T-helper 1 cell treated with Interleukin-12 subunit alpha and Interleukin-12 subunit beta and Interleukin-4 antibody, amounts not matched to agents 30 μg/mL and 1 μg/mL, for 36 hours (primary cell): ENCODE results near the gene PNMA8A.
"Not testable (repeated sequence)": the region's sequence is repeated elsewhere in the genome, so short reads cannot be mapped to it uniquely, and the experiment has no call there.

Source experiments
- H3K27ac Mint-ChIP-seq: one replicate; pipeline ENCODE4 v1.8.0; 2021; ENCODE audit warnings: mild to moderate bottlenecking, mixed read lengths
- H3K27me3 Mint-ChIP-seq: one replicate; pipeline ENCODE4 v1.8.0; 2021; ENCODE audit warnings: low read depth, mixed read lengths
- H3K36me3 Mint-ChIP-seq: one replicate; pipeline ENCODE4 v1.8.0; 2021; ENCODE audit warnings: low read depth, mixed read lengths
- H3K4me1 Mint-ChIP-seq: one replicate; pipeline ENCODE4 v1.8.0; 2021; ENCODE audit warnings: low read depth, mixed read lengths
- H3K4me3 Mint-ChIP-seq: one replicate; pipeline ENCODE4 v1.8.0; 2021; ENCODE audit warnings: mild to moderate bottlenecking, moderate library complexity, mixed read lengths
- H3K9me3 Mint-ChIP-seq: one replicate; pipeline ENCODE4 v1.8.0; 2021; ENCODE audit warnings: mixed read lengths

The PNMA8A gene

DNA sequence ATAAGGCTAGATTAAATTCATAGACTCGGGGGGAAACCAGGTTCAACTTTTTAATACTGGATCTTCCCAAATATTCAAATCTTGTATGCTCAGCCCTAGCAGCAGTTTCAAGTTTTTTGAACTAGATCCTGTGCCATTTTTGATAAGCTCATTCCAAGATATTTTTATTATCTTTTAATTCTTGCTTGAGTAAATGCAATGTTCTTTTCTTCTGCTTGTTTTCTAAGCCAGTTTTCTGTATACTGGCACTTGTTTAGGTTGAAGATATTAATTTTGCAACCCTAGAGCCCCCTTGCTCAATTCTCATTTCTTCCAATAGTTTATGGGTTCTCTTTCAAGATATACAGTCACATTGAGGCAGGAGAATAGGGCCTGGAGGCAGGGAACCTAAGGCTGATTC lies 29.5 kb downstream of the PNMA8A start:
- Mint-ChIP-seq H3K9me3 (no peaks in the 10 kb centered on the region), H3K27ac (no peak overlapping the region), H3K4me3 (no peak overlapping the region), H3K27me3 (no peaks in the 10 kb centered on the region), H3K36me3 (no peaks in the 10 kb centered on the region), H3K4me1 (no peaks in the 10 kb centered on the region)

DNA sequence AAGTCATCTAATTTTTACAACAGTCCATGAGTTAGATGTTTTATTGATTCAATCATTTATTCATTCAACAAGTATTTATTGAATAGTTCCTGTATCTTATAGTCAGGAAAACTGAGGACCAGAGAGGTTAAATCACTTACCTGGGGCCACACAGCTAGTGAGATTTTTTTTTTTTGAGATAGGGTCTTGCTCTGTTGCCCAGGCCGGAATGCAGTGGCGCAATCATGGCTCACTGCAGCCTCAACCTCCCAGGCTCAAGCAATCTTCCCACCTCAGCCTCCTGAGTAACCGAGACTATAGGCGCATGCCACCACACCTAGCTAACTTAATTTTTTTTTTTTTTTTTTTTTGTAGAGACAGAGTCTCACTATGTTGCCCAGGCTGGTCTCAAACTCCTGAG lies 35.7 kb downstream of the PNMA8A start:
- H3K27me3 Mint-ChIP-seq, result peaks cover 17% of the 10 kb centered on the region
- not testable (repeated sequence) for H3K27ac Mint-ChIP-seq, H3K4me1 Mint-ChIP-seq

DNA sequence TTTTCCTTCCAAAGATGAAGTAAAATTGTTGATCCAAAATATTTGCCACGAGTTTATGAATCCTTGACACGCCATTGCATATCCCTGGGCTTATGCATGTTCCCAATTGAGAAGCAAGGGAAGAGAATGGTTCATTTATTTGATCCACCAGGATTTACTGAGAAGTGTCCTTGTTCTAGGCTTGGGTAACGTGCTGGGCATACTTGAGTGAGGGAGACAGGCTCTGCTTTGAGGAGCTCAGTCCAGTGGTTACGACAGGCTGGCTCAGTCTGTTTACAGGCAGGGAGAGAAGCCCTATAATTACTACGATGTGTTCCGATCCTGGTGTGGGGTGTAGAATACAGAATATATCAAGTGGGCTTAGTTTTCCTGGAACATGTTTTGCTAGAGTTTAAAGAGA lies 36.4 kb downstream of the PNMA8A start:
- Mint-ChIP-seq H3K4me3 (no peak overlapping the region), H3K27me3 (peaks cover 24% of the 10 kb centered on the region), H3K9me3 (no peaks in the 10 kb centered on the region)

More for the DNA sequence above, 35.7 kb downstream of the PNMA8A start:
- H3K4me3 Mint-ChIP-seq, H3K36me3 Mint-ChIP-seq, H3K9me3 Mint-ChIP-seq: not testable (repeated sequence)

DNA sequence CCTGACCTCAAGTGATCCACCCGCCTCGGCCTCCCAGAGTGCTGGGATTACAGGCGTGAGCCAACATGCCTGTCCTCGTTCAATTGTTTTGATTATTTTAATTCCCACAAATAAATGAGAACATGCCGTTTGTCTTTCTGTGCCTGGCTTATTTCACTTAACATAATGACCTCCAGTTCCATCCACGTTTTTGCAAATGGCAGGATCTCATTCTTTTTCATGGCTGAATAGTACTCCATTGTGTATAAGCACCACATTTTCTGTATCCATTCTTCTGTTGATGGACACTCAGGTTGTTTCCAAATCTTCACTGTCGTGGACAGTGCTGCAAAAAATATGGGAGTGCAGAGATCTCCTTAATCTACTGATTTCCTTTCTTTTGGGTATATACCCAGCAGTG lies 37.9 kb downstream of the PNMA8A start:
- H3K36me3 Mint-ChIP-seq, H3K4me1 Mint-ChIP-seq, H3K27ac Mint-ChIP-seq, H3K4me3 Mint-ChIP-seq, H3K9me3 Mint-ChIP-seq: not testable (repeated sequence)
- peaks cover 39% of the 10 kb centered on the region for H3K27me3 Mint-ChIP-seq

More for the DNA sequence above, 36.4 kb downstream of the PNMA8A start:
- Mint-ChIP-seq H3K27ac (no peak overlapping the region), H3K4me1 (no peaks in the 10 kb centered on the region), H3K36me3 (no peaks in the 10 kb centered on the region)

DNA sequence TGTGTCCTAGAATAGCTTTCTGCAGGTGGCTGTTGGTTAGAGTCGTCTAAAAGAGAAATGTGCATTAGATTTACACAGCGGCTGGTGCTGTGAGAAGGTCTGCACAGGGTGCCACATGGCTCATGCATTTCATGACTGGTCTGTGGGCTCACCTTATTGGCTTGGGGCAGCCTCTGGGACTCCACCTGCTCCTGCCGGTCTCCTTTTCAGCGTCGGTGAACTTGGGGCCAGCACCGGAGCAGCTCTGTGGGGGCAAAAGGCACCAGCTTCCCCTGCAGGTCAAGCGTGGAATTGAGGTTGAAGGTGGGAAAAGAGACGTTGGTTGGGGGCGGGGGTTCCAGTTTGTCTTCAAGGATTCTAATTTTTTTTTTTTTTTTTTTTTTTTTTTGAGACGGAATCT lies 39.5 kb downstream of the PNMA8A start:
- Mint-ChIP-seq H3K27me3 (peaks cover 56% of the 10 kb centered on the region), H3K36me3 (no peaks in the 10 kb centered on the region), H3K4me1 (peaks cover 16% of the 10 kb centered on the region), H3K4me3 (no peak overlapping the region), H3K27ac (no peak overlapping the region), H3K9me3 (no peaks in the 10 kb centered on the region)

DNA sequence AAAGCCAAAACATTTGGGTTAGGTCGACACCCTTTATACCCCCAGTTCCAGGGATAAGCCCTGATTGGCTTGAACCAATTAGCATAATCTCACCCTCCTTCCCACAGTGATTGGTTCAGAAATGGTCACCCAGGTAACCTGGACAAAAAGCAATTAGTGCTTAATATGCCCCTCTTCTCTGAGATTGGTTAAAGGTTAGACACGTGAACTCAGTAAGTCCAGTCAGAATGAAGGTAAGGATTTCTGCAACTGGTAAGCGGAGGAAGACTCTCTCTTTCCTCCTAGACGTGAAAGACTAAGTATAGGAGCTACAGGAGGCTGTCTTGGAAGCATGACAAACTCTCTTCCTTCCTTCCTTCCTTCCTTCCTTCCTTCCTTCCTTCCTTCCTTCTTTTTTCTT lies 41.4 kb downstream of the PNMA8A start:
- Mint-ChIP-seq H3K27me3 (peaks cover 71% of the 10 kb centered on the region), H3K4me3 (no peak overlapping the region), H3K27ac (no peak overlapping the region), H3K4me1 (peaks cover 22% of the 10 kb centered on the region), H3K9me3 (no peaks in the 10 kb centered on the region), H3K36me3 (no peaks in the 10 kb centered on the region)

DNA sequence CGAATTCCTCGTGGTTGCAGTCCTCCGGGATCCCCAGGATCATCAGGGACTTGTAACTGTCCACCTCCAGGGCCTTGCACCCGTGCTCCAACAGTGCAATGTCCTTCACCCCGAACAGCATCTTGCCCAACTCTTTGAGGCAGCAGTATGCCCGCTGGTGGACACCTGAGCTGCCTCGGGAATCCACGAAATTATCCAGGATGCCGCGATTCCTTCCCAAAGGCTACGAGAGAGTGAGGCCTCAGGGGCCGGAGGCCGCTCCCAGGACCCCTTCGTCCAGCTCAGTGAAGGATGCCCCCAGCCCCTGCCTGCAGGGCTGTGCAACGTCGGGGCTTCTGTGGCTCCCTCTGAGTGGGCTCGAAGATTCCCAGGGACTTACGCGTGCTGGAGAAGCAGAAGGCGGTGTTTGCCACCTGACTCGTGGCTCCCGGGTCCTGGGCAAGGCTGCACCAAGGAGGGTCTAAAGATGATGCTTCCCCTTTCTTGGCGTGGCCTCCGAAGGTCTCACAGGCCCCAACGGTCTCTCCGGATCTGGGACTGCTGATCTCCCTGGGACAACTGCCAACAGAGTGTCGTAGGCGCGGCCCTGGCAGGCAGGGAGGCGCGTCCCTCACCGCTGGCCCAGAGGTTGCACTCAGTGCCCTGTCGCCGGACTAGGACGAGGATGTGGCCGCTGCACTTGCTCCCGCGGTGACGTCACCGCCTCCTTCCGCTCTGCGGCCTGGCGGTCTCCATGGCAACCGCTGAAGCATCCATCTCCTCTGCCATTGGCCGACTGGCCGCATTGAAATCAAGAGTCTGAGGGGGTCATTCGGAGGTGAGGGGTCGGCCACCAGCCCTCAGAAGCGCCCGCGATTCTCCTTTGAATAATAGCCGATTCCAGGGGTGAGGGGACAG lies 42.9 kb downstream of the PNMA8A start, which contains the start of gene PNMA8C:
PNMA8C (minus strand) TSS at position 698 of the 897 bp plus-strand sequence; CDS start at position 121, 577 bp downstream.
- peaks cover 77% of the 10 kb centered on the region for H3K27me3 Mint-ChIP-seq
- H3K4me1 Mint-ChIP-seq, result peaks cover 22% of the 10 kb centered on the region
- peak within 1 kb of the TSS; percentile 73 for H3K4me3 Mint-ChIP-seq
- H3K36me3 Mint-ChIP-seq, result no peaks in the 10 kb centered on the region
- H3K27ac Mint-ChIP-seq, result peak within 1 kb of the TSS; percentile 57
- no peaks in the 10 kb centered on the region for H3K9me3 Mint-ChIP-seq

DNA sequence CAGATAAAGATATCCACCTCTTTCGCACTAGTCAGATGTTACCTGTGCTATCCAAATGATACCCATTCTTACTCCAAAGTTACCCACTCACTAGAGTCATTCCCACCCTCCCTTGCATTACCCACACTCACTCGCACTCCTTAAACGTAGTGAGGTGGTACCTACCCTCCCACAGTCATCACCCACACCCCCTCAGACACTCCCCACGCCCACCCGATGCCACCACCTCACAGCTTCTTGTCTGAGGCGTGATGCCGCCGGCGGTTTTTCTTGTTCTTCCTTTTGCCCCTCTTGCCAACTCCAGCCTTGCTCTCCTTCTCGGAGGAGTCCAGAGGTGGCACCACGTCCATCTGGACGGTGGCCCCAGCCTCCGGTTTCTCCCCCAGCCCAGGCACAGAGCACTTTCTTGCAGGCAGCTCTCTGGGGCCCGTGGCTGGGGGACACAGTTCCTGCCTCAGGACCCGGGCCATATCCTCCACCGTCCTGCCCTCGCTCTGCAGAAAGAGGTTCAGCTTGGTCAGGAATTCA lies 43.8 kb downstream of the PNMA8A start:
- no peak overlapping the region for H3K27ac Mint-ChIP-seq
- peaks cover 22% of the 10 kb centered on the region for H3K4me1 Mint-ChIP-seq
- no peaks in the 10 kb centered on the region for H3K36me3 Mint-ChIP-seq
- no peak overlapping the region for H3K4me3 Mint-ChIP-seq
- peaks cover 82% of the 10 kb centered on the region for H3K27me3 Mint-ChIP-seq
- no peaks in the 10 kb centered on the region for H3K9me3 Mint-ChIP-seq

DNA sequence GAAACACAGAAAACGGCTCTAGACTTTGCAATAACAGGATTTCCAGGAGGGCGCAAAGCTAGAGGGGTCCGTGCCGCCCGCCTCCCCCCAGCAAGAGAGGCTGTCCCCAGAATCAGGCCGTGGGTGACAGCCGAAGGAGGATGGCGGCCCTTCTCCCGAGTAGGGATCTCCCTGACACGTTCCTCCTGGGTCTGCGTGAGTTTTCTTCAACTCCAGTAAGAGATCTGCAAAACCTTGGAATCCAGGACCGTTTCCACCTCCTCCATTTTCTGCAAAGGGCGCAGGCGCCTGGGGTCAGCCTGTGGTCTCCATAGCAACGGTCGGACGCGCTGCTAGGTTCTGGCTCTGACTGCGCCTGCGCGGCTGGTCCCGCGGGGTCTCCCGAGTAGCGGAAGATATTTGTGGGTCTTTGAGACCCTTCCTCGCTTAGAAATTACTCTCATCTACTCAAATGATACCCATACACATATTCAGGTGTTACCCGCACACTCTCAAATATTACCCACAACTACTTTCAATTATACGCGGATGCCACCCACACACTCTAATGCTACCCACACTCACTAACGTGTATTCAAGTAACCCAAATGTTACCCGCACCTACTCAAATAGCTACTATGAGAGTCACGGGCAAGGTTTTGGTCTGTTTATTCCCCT lies 44.7 kb downstream of the PNMA8A start:
- H3K9me3 Mint-ChIP-seq, result no peaks in the 10 kb centered on the region
- no peaks in the 10 kb centered on the region for H3K36me3 Mint-ChIP-seq
- peaks cover 79% of the 10 kb centered on the region for H3K27me3 Mint-ChIP-seq
- no peak overlapping the region for H3K4me3 Mint-ChIP-seq
- peaks cover 22% of the 10 kb centered on the region for H3K4me1 Mint-ChIP-seq
- H3K27ac Mint-ChIP-seq, result no peak overlapping the region

DNA sequence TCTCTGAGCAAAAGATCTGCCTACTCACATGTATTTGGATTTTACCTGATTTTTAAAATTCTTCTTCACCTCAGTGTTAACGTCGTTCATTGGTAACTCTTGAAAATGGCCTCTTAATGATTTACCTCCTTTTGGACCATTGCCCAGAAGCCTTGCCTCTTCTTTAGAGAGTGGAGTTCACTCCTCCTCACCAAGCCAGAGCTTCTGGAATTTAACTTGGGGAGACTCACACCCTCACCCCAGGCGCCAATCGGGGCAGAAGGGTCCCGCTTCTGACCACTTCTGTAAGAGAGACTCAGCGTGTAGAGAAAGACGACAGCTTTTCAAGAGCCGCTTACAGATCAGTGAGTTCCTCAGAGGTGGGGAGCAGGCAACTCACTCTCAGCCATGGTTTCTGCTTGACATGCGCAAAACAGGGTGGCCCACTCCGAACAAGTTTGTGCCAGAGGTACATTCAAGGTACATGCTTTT lies 45.3 kb downstream of the PNMA8A start:
- no peaks in the 10 kb centered on the region for H3K9me3 Mint-ChIP-seq
- H3K27me3 Mint-ChIP-seq, result peaks cover 75% of the 10 kb centered on the region
- peaks cover 22% of the 10 kb centered on the region for H3K4me1 Mint-ChIP-seq
- H3K27ac Mint-ChIP-seq, result no peak overlapping the region
- H3K36me3 Mint-ChIP-seq, result no peaks in the 10 kb centered on the region
- no peak overlapping the region for H3K4me3 Mint-ChIP-seq

DNA sequence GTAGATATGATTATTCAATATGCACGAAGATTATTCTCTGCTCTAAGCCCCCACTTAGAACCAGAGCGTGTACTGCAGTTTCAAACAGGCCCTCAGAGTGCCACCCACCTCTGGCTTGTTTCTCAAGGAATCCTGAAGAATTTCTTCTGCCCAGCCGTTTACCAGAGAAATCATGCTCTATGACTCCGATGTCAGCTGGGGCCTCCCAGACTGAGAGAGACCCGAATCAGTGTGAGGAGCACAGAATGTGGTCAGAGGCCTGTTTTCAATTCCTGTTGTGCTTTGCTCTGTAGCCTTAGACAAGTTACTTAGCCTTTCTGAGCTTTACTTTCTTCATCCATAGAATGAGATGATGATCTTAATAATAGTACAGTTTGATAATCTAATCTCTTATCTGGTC lies 48.2 kb downstream of the PNMA8A start:
- H3K4me1 Mint-ChIP-seq, result peaks cover 13% of the 10 kb centered on the region
- H3K4me3 Mint-ChIP-seq, result no peak overlapping the region
- no peak overlapping the region for H3K27ac Mint-ChIP-seq
- H3K9me3 Mint-ChIP-seq, result no peaks in the 10 kb centered on the region
- H3K36me3 Mint-ChIP-seq, result no peaks in the 10 kb centered on the region
- H3K27me3 Mint-ChIP-seq, result peaks cover 63% of the 10 kb centered on the region

DNA sequence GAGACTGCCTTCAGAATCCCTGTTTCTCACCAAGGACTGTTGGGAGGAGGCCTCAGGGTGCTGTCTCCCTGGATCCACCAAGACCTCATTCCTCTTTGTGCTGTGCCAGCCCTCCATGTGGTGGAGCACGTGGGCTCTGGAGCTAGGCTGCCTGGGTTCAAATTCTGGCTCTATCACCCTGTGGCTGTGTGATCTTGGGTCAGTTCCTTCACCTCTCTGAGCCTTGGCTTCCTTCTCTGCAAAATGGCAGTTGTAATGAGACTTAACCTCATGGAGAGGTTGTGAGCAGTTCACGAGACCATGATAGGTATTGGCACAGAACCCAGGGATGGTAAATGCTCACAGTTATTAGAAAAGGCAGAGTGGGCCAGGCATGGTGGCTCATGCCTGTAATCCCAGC lies 49.0 kb downstream of the PNMA8A start:
- Mint-ChIP-seq H3K36me3 (no peaks in the 10 kb centered on the region), H3K9me3 (no peaks in the 10 kb centered on the region), H3K27ac (no peak overlapping the region), H3K4me1 (peaks cover 11% of the 10 kb centered on the region), H3K4me3 (no peak overlapping the region), H3K27me3 (peaks cover 59% of the 10 kb centered on the region)

DNA sequence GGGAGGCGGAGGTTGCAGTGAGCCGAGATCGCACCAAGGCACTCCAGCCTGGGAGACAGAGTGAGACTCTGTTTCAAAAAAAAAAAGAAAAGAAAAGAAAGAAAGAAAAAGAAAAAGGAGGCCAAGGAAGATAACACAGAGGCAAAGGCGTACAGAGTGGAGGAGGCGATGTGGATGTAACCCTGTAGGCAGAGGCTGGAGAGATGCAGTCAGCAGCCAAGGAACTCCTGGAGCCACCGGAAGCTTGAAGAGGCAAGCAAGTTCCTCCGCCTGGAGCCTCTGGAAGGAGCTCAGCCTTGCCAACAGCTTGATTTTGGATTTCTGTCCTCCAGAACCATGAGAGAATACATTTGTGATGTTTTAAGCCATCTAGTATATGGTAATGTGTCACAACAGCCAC lies 51.3 kb downstream of the PNMA8A start:
- no peaks in the 10 kb centered on the region for H3K4me1 Mint-ChIP-seq
- no peak overlapping the region for H3K4me3 Mint-ChIP-seq
- H3K27me3 Mint-ChIP-seq, result peaks cover 60% of the 10 kb centered on the region
- H3K27ac Mint-ChIP-seq, result no peak overlapping the region
- H3K36me3 Mint-ChIP-seq, result no peaks in the 10 kb centered on the region
- H3K9me3 Mint-ChIP-seq, result no peaks in the 10 kb centered on the region
